PC-3 (cell line): ENCODE results near the gene MXI1. TPM values are rescaled to one million over a fixed set of nuclear protein-coding genes. Genes with fewer than 3 reads are reported as not detected.
"Not testable (repeated sequence)": the region's sequence is repeated elsewhere in the genome, so short reads cannot be mapped to it uniquely, and the experiment has no call there.

Experiments used
- ATAC-seq: fragments of 200-7000 bp; cut with Tn5 transposase; 2 replicates; pipeline ENCODE4 v1.9.1; 2020; ENCODE audit warnings: mild to moderate bottlenecking, moderate library complexity
- BruUV-seq: library from RNA; stranded (reverse); fragments of 400-500 nt; replicated peaks from 2 replicates; lab custom pipeline; 2021; lab: Mats Ljungman, UMichigan
- CTCF ChIA-PET: fragments of 300-600 bp; sonication (Branson Sonifier 250); formaldehyde crosslinking; loops from one replicate; lab custom pipeline; 2022; ENCODE audit warnings: antibody characterized with exemption; lab: Charles Lee
- POLR2A ChIA-PET: fragments of 300-600 bp; sonication (Branson Sonifier 250); formaldehyde crosslinking; loops from one replicate; lab custom pipeline; 2022; ENCODE audit warnings: antibody characterized with exemption; ENCODE audit not compliant: unreplicated experiment; lab: Charles Lee
- DNase-seq: peaks from one replicate; pipeline ENCODE4 v3.0.0-alpha.2; 2015
- H2AFZ ChIP-seq: fragments of 300-600 bp; sonication (generic); 2 replicates; pipeline ENCODE4 v1.6.0; 2016; ENCODE audit warnings: antibody characterized with exemption, low read length
- H3F3A ChIP-seq: fragments of 300-600 bp; sonication (generic); one replicate; pipeline ENCODE4 v1.6.0; 2017; ENCODE audit warnings: antibody characterized with exemption, low read length, control low read depth, mild to moderate bottlenecking; ENCODE audit not compliant: unreplicated experiment
- H3K27ac ChIP-seq: fragments of 300-600 bp; sonication (generic); 2 replicates; pipeline ENCODE4 v1.5.1; 2016; ENCODE audit warnings: mild to moderate bottlenecking, low read length
- H3K27me3 ChIP-seq: fragments of 300-600 bp; sonication (generic); 2 replicates; pipeline ENCODE4 v1.6.1; 2016; ENCODE audit warnings: low read length, mixed read lengths
- H3K36me3 ChIP-seq: fragments of 300-600 bp; sonication (generic); 2 replicates; pipeline ENCODE4 v1.6.1; 2016; ENCODE audit warnings: low read depth, mixed run types, low read length, mixed read lengths
- H3K4me1 ChIP-seq: fragments of 300-600 bp; sonication (generic); 2 replicates; pipeline ENCODE4 v1.5.1; 2016; ENCODE audit warnings: low read length; ENCODE audit not compliant: insufficient read depth
- H3K4me2 ChIP-seq: fragments of 300-600 bp; sonication (generic); 2 replicates; pipeline ENCODE4 v1.6.0; 2016; ENCODE audit warnings: low read length
- H3K4me3 ChIP-seq: fragments of 300-600 bp; sonication (generic); 2 replicates; pipeline ENCODE4 v1.5.1; 2016; ENCODE audit warnings: mild to moderate bottlenecking, low read length, mixed read lengths
- H3K79me2 ChIP-seq: fragments of 300-600 bp; sonication (generic); 2 replicates; pipeline ENCODE4 v1.6.1; 2017; ENCODE audit warnings: low read length, mixed read lengths
- H3K9ac ChIP-seq: fragments of 300-600 bp; sonication (generic); 2 replicates; pipeline ENCODE4 v1.6.0; 2016; ENCODE audit warnings: mild to moderate bottlenecking, low read length
- H3K9me2 ChIP-seq: fragments of 300-600 bp; sonication (generic); replicated peaks from 2 replicates; pipeline ENCODE4 v1.6.1; 2016; ENCODE audit warnings: mixed run types, low read length, mixed read lengths
- H3K9me3 ChIP-seq: fragments of 300-600 bp; sonication (generic); 2 replicates; pipeline ENCODE4 v1.6.1; 2016; ENCODE audit warnings: low read length, mixed read lengths
- H4K20me1 ChIP-seq: fragments of 300-600 bp; sonication (generic); 2 replicates; pipeline ENCODE4 v1.6.1; 2016; ENCODE audit warnings: low read length, mixed read lengths
- CTCF ChIP-seq: fragments of 300-600 bp; sonication (generic); conservative IDR thresholded peaks from 2 replicates; pipeline ENCODE4 v1.5.1; 2017; ENCODE audit warnings: antibody characterized with exemption, low read depth, mild to moderate bottlenecking, low read length
- EZH2 ChIP-seq: fragments of 300-600 bp; sonication (generic); IDR thresholded peaks from one replicate; pipeline ENCODE4 v1.6.1; 2017; ENCODE audit warnings: antibody characterized with exemption, mild to moderate bottlenecking, low read length; ENCODE audit not compliant: unreplicated experiment
- EZH2phosphoT487 ChIP-seq: fragments of 300-600 bp; sonication (generic); IDR thresholded peaks from 2 replicates; pipeline ENCODE4 v1.6.1; 2018; ENCODE audit warnings: mild to moderate bottlenecking, antibody characterized with exemption, low read length, borderline replicate concordance
- intact Hi-C: fragments of 100-400 bp; cut with micrococcal nuclease; formaldehyde crosslinking; loops from 2 replicates; pipeline ENCODE4 v1.9.0; 2023
- total RNA-seq: library from RNA; depleted of rRNA; stranded (reverse); fragments of >200 nt; gene quantifications from 2 replicates; pipeline ENCODE4 v1.2.3, GENCODE V29; 2014

MXI1 gene
- total RNA-seq, 1 experiment from 2014 or later = 18.0 TPM

GRCh38 chr10:110330675-110331074 is 123.3 kb downstream of the MXI1 start:
- H3K4me2 ChIP-seq = no peak overlapping the region
- intact Hi-C loops = no loop called here
- H3K36me3 ChIP-seq = no peaks in the 10 kb centered on the region
- H4K20me1 ChIP-seq = no peaks in the 10 kb centered on the region
- H3K27me3 ChIP-seq = no peaks in the 10 kb centered on the region
- no TSS peak for BruUV-seq
- H3K9ac ChIP-seq = no peak overlapping the region
- H3K9me2 ChIP-seq = no peaks in the 10 kb centered on the region
- no peaks in the 10 kb centered on the region for H3K79me2 ChIP-seq
- POLR2A ChIA-PET = no interaction called here
- H3K9me3 ChIP-seq = peaks cover 4% of the 10 kb centered on the region; the same call in 1 of the 2 replicates
- H3F3A ChIP-seq = peaks cover 13% of the 10 kb centered on the region
- no peak overlapping the region for H2AFZ ChIP-seq
- TF ChIP-seq EZH2phosphoT487 = no peak
- no peak for TF ChIP-seq CTCF
- no peak for TF ChIP-seq EZH2
- H3K4me3 ChIP-seq = no peak overlapping the region
- CTCF ChIA-PET = no interaction called here
- no peak for DNase-seq
- H3K27ac ChIP-seq = no peak overlapping the region
- no peak for ATAC-seq
- peaks cover 29% of the 10 kb centered on the region for H3K4me1 ChIP-seq

GRCh38 chr10:110331226-110331795 is 123.9 kb downstream of the MXI1 start:
- BruUV-seq, H4K20me1 ChIP-seq, H3K36me3 ChIP-seq, H3K9ac ChIP-seq, H3K4me3 ChIP-seq, DNase-seq, CTCF ChIA-PET, H2AFZ ChIP-seq, intact Hi-C loops, H3K4me2 ChIP-seq, H3K27ac ChIP-seq, H3K27me3 ChIP-seq, H3K79me2 ChIP-seq, H3K9me3 ChIP-seq, H3F3A ChIP-seq, ATAC-seq, H3K9me2 ChIP-seq, POLR2A ChIA-PET: not testable (repeated sequence)
- H3K4me1 ChIP-seq = peaks cover 27% of the 10 kb centered on the region

- CTCF ChIA-PET = interaction anchor here (0.5 kb wide), 1 partner anchor 28 kb away, joined by 4 read pairs; no protein-coding TSS in a partner anchor
- POLR2A ChIA-PET = interaction anchor here (0.6 kb wide), 1 partner anchor 157 kb away, joined by 7 read pairs; no protein-coding TSS in a partner anchor
Observed at GRCh38 chr10:110334061-110334656, 126.8 kb downstream of the MXI1 start.

More at GRCh38 chr10:110334061-110334656, 126.8 kb downstream of the MXI1 start:
- H3K4me3 ChIP-seq = no peak overlapping the region
- no peaks in the 10 kb centered on the region for H3F3A ChIP-seq
- H3K9ac ChIP-seq = no peak overlapping the region
- peaks cover 4% of the 10 kb centered on the region; the same call in 1 of the 2 replicates for H3K9me3 ChIP-seq
- peaks cover 30% of the 10 kb centered on the region for H3K4me1 ChIP-seq
- no peaks in the 10 kb centered on the region for H3K36me3 ChIP-seq
- no peaks in the 10 kb centered on the region for H3K27me3 ChIP-seq
- intact Hi-C loops = no loop called here
- H3K9me2 ChIP-seq = no peaks in the 10 kb centered on the region
- no TSS peak for BruUV-seq
- no peak overlapping the region for H2AFZ ChIP-seq
- TF ChIP-seq EZH2phosphoT487 (no peak), EZH2 (no peak), CTCF (no peak)
- H4K20me1 ChIP-seq = no peaks in the 10 kb centered on the region
- ATAC-seq (no peak), DNase-seq (no peak)
- H3K27ac ChIP-seq = no peak overlapping the region
- H3K79me2 ChIP-seq = no peaks in the 10 kb centered on the region
- no peak overlapping the region for H3K4me2 ChIP-seq
